Neural crest cell (in vitro differentiated cells): Measurements from ENCODE around the gene IL20RA. TPM values are rescaled to one million over a fixed set of nuclear protein-coding genes. Genes with fewer than 3 reads are reported as not detected.

Experiments used
- DNase-seq: peaks from one replicate; pipeline ENCODE4 v3.0.0; 2021; ENCODE audit warnings: low read depth, mixed read lengths, low spot score
- H3K27ac Mint-ChIP-seq: one replicate; pipeline ENCODE4 v1.8.0; 2021; ENCODE audit warnings: mild to moderate bottlenecking, mixed read lengths; ENCODE audit not compliant: unreplicated experiment
- H3K27me3 Mint-ChIP-seq: 2 replicates; pipeline ENCODE4 v1.8.0; 2021; ENCODE audit warnings: low read depth, mild to moderate bottlenecking, mixed read lengths
- H3K36me3 Mint-ChIP-seq: 2 replicates; pipeline ENCODE4 v1.8.0; 2021; ENCODE audit warnings: low read depth, mild to moderate bottlenecking, mixed read lengths
- H3K4me1 Mint-ChIP-seq: 2 replicates; pipeline ENCODE4 v1.8.0; 2021; ENCODE audit warnings: mixed read lengths
- H3K4me3 Mint-ChIP-seq: one replicate; pipeline ENCODE4 v1.8.0; 2021; ENCODE audit warnings: mild to moderate bottlenecking, mixed read lengths
- H3K9me3 Mint-ChIP-seq: 2 replicates; pipeline ENCODE4 v1.8.0; 2021; ENCODE audit warnings: mixed read lengths
- CTCF ChIP-seq: fragments of 200-600 bp; sonication (generic); conservative IDR thresholded peaks from 2 replicates; pipeline ENCODE4 v1.5.0; 2021; ENCODE audit warnings: antibody characterized with exemption, mild to moderate bottlenecking
- total RNA-seq: library from RNA; stranded (reverse); gene quantifications from 2 replicates; pipeline ENCODE4 v1.2.1, GENCODE V29; 2021

The IL20RA gene
- total RNA-seq, 1 donor from 2014 or later: not detected

GRCh38 chr6:137086031-137086430 lies 41.3 kb upstream of the IL20RA start:
- no peaks in the 10 kb centered on the region for H3K36me3 Mint-ChIP-seq

GRCh38 chr6:137084865-137085617 lies 40.3 kb upstream of the IL20RA start:
- Mint-ChIP-seq H3K9me3 (no peaks in the 10 kb centered on the region), H3K27ac (no peak overlapping the region), H3K36me3 (no peaks in the 10 kb centered on the region), H3K4me3 (no peak overlapping the region), H3K4me1 (no peaks in the 10 kb centered on the region), H3K27me3 (no peaks in the 10 kb centered on the region)
- TF ChIP-seq CTCF: no peak
- DNase-seq: no peak

More at GRCh38 chr6:137086031-137086430, 41.3 kb upstream of the IL20RA start:
- H3K4me3 Mint-ChIP-seq: no peak overlapping the region
- peaks cover 3% of the 10 kb centered on the region for H3K9me3 Mint-ChIP-seq
- no peaks in the 10 kb centered on the region for H3K27me3 Mint-ChIP-seq
- H3K4me1 Mint-ChIP-seq: no peaks in the 10 kb centered on the region
- no peak for DNase-seq
- H3K27ac Mint-ChIP-seq: no peak overlapping the region
- TF ChIP-seq CTCF: no peak

GRCh38 chr6:137084090-137084489 lies 39.3 kb upstream of the IL20RA start:
- Mint-ChIP-seq H3K27me3 (no peaks in the 10 kb centered on the region), H3K4me3 (no peak overlapping the region), H3K36me3 (no peaks in the 10 kb centered on the region), H3K4me1 (no peaks in the 10 kb centered on the region), H3K9me3 (no peaks in the 10 kb centered on the region), H3K27ac (no peak overlapping the region)
- no peak for TF ChIP-seq CTCF
- DNase-seq: no peak

- Mint-ChIP-seq H3K27me3 (peaks cover 4% of the 10 kb centered on the region), H3K27ac (no peak overlapping the region), H3K4me1 (no peaks in the 10 kb centered on the region), H3K4me3 (no peak overlapping the region), H3K36me3 (no peaks in the 10 kb centered on the region), H3K9me3 (no peaks in the 10 kb centered on the region)
- TF ChIP-seq CTCF: no peak
- no peak for DNase-seq
These were observed 37.2 kb upstream of the IL20RA start for GRCh38 chr6:137081997-137082396.

GRCh38 chr6:137080711-137081110 lies 35.9 kb upstream of the IL20RA start:
- Mint-ChIP-seq H3K27ac (no peak overlapping the region), H3K36me3 (no peaks in the 10 kb centered on the region), H3K9me3 (no peaks in the 10 kb centered on the region), H3K4me3 (no peak overlapping the region), H3K27me3 (peaks cover 7% of the 10 kb centered on the region), H3K4me1 (no peaks in the 10 kb centered on the region)
- no peak for TF ChIP-seq CTCF
- no peak for DNase-seq
